ENCODE results near the gene CDK8. TPM values are rescaled to one million over a fixed set of nuclear protein-coding genes. Genes with fewer than 3 reads are reported as not detected.

Gene CDK8
- total and polyA plus RNA-seq, 2 experiments from 2014 or later, result 16.1 to 27.0 TPM

- Histone ChIP-seq H3K79me2 (peaks cover 100% of the 10 kb centered on the region), H3K4me1 (ENCODE audit: insufficient read depth) (peaks cover 3% of the 10 kb centered on the region), H3K36me3 (replicated peaks; ENCODE audit: insufficient read depth, low read depth) (no peaks in the 10 kb centered on the region), H3K27me3 (no peaks in the 10 kb centered on the region), H4K20me1 (ENCODE audit: insufficient read depth, poor library complexity, severe bottlenecking) (peaks cover 48% of the 10 kb centered on the region), H3K9me3 (ENCODE audit: low read depth) (no peaks in the 10 kb centered on the region), H3K9me2 (replicated peaks; ENCODE audit: insufficient read depth) (no peaks in the 10 kb centered on the region), H3K27ac (no peak overlapping the region), H3K4me3 (no peak overlapping the region), H2AFZ (no peak overlapping the region), H3K4me2 (no peak overlapping the region)
- no peak for DNase-seq (ENCODE audit: low spot score)
- TF ChIP-seq EZH2phosphoT487 (IDR thresholded peaks at IDR 0.05; ENCODE audit: low read depth, severe bottlenecking, unreplicated experiment), result no peak
- no peak for TF ChIP-seq EZH2 (IDR thresholded peaks at IDR 0.05; ENCODE audit: borderline replicate concordance)
- TF ChIP-seq CTCF (IDR thresholded peaks at IDR 0.05; ENCODE audit: poor library complexity), result no peak
- 97% methylated on average over 2 of the region's 2 CpGs for WGBS (ENCODE audit: low lambda C conversion rate, missing lambda C conversion rate)
Measured at GRCh38 chr13:26262156-26262555, 8.2 kb downstream of the CDK8 start.

GRCh38 chr13:26266311-26266710 is 12.4 kb downstream of the CDK8 start:
- peaks cover 46% of the 10 kb centered on the region for H4K20me1 ChIP-seq (ENCODE audit: insufficient read depth, poor library complexity, severe bottlenecking)
- H3K4me1 ChIP-seq (ENCODE audit: insufficient read depth), result no peaks in the 10 kb centered on the region
- no peak overlapping the region for H3K4me2 ChIP-seq
- H3K79me2 ChIP-seq, result peaks cover 100% of the 10 kb centered on the region
- no peaks in the 10 kb centered on the region for H3K9me3 ChIP-seq (ENCODE audit: low read depth)
- H3K27ac ChIP-seq, result no peak overlapping the region
- DNase-seq (ENCODE audit: low spot score), result no peak
- no peaks in the 10 kb centered on the region for H3K9me2 ChIP-seq (replicated peaks; ENCODE audit: insufficient read depth)
- TF ChIP-seq EZH2phosphoT487 (IDR thresholded peaks at IDR 0.05; ENCODE audit: low read depth, severe bottlenecking, unreplicated experiment) (no peak), EZH2 (IDR thresholded peaks at IDR 0.05; ENCODE audit: borderline replicate concordance) (no peak)
- no peak overlapping the region for H3K4me3 ChIP-seq
- H3K27me3 ChIP-seq, result no peaks in the 10 kb centered on the region
- no peaks in the 10 kb centered on the region for H3K36me3 ChIP-seq (replicated peaks; ENCODE audit: insufficient read depth, low read depth)
- WGBS (ENCODE audit: low lambda C conversion rate, missing lambda C conversion rate), result 76% methylated on average over 3 of the region's 3 CpGs
- H2AFZ ChIP-seq, result no peak overlapping the region

GRCh38 chr13:26270707-26271106 is 16.8 kb downstream of the CDK8 start:
- Histone ChIP-seq H3K4me1 (ENCODE audit: insufficient read depth) (no peaks in the 10 kb centered on the region), H3K79me2 (peaks cover 100% of the 10 kb centered on the region), H3K27me3 (no peaks in the 10 kb centered on the region), H3K4me2 (no peak overlapping the region), H3K36me3 (replicated peaks; ENCODE audit: insufficient read depth, low read depth) (no peaks in the 10 kb centered on the region), H3K9me2 (replicated peaks; ENCODE audit: insufficient read depth) (no peaks in the 10 kb centered on the region), H3K4me3 (no peak overlapping the region), H3K27ac (no peak overlapping the region), H2AFZ (no peak overlapping the region), H3K9me3 (ENCODE audit: low read depth) (no peaks in the 10 kb centered on the region), H4K20me1 (ENCODE audit: insufficient read depth, poor library complexity, severe bottlenecking) (peaks cover 36% of the 10 kb centered on the region)
- TF ChIP-seq CTCF (IDR thresholded peaks at IDR 0.05; ENCODE audit: poor library complexity) (no peak), EZH2 (IDR thresholded peaks at IDR 0.05; ENCODE audit: borderline replicate concordance) (no peak), EZH2phosphoT487 (IDR thresholded peaks at IDR 0.05; ENCODE audit: low read depth, severe bottlenecking, unreplicated experiment) (no peak)
- WGBS (ENCODE audit: low lambda C conversion rate, missing lambda C conversion rate), result 94% methylated on average over 3 of the region's 3 CpGs
- DNase-seq (ENCODE audit: low spot score), result no peak

GRCh38 chr13:26272621-26273020 is 18.7 kb downstream of the CDK8 start:
- H3K79me2 ChIP-seq, result peaks cover 100% of the 10 kb centered on the region
- no peaks in the 10 kb centered on the region for H3K9me3 ChIP-seq (ENCODE audit: low read depth)
- H3K4me2 ChIP-seq, result no peak overlapping the region
- no peaks in the 10 kb centered on the region for H3K36me3 ChIP-seq (replicated peaks; ENCODE audit: insufficient read depth, low read depth)
- TF ChIP-seq EZH2 (IDR thresholded peaks at IDR 0.05; ENCODE audit: borderline replicate concordance), result no peak
- no peak for TF ChIP-seq EZH2phosphoT487 (IDR thresholded peaks at IDR 0.05; ENCODE audit: low read depth, severe bottlenecking, unreplicated experiment)
- no peak for TF ChIP-seq CTCF (IDR thresholded peaks at IDR 0.05; ENCODE audit: poor library complexity)
- 89% methylated on average over 3 of the region's 3 CpGs for WGBS (ENCODE audit: low lambda C conversion rate, missing lambda C conversion rate)
- DNase-seq (ENCODE audit: low spot score), result no peak
- no peak overlapping the region for H3K4me3 ChIP-seq
- no peak overlapping the region for H2AFZ ChIP-seq
- H3K9me2 ChIP-seq (replicated peaks; ENCODE audit: insufficient read depth), result no peaks in the 10 kb centered on the region
- peaks cover 38% of the 10 kb centered on the region for H4K20me1 ChIP-seq (ENCODE audit: insufficient read depth, poor library complexity, severe bottlenecking)
- H3K4me1 ChIP-seq (ENCODE audit: insufficient read depth), result no peaks in the 10 kb centered on the region
- no peaks in the 10 kb centered on the region for H3K27me3 ChIP-seq
- H3K27ac ChIP-seq, result no peak overlapping the region
